HG03280 (cell line): ENCODE results near the gene KRT71.

ENCODE experiments used
- ATAC-seq: cut with Tn5 transposase; IDR thresholded peaks from one replicate; pipeline ENCODE4 v1.9.1; 2021; ENCODE audit warnings: mild to moderate bottlenecking, moderate library complexity; ENCODE audit not compliant: unreplicated experiment

Gene KRT71

GRCh38 chr12:52539821-52540173 lies 13.1 kb downstream of the KRT71 start:
- ATAC-seq = no peak

DNA sequence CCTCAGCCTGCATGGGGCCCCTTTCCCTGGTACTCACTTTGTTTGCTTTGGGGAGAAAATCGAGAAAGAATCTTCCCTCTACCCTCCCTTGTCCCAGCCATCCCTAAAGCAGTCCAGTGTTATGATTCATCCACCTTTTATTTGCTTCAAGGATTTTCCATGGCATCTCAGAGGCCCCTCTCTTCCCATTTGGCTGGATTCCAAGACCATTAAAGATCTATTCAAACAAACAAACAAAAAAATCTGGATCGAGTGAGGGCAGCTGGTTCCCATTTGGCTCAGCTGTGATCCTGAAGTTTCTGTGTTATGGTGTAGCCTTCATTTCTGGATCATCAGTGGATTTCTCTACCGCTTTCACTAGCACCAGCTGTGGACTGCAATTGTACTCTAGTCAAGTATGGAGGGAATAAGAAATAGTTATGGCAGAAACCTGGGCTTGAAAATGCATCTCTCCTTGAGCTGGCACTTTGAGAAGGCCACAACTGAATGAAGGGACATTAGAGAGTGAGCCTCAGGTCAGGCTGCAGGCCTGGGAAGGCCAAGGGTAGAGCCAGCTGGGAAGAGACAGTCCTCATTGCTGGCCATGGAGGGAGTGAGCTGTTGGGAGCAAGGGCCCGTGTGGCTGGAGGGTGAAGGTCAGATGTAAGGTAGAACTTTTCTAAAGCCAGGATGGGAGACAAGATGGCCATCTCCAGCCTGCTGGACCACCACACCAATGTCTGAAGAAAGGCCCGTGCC lies 13.7 kb downstream of the KRT71 start:
- ATAC-seq = no peak

GRCh38 chr12:52537101-52537500 lies 15.8 kb downstream of the KRT71 start:
- ATAC-seq = no peak

DNA sequence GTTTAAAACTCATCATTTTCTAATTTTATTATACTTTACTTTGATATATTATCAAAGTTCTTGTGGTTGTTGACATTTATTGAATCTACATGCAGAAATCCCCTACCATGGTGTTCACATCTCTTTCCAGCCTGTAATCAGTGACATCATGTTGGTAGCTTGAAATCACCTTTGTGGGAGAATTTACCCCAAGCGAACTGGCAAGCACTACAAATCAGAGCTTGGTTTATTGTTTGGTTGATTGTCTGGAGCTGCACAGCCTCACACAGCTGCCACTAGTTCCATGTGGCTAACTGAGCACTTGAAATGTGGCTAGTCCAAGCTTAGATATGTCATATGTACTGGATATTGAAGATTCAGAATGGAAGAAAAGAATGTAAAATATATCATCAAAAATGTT lies 17.4 kb downstream of the KRT71 start:
- no peak for ATAC-seq

GRCh38 chr12:52534482-52534881 lies 18.5 kb downstream of the KRT71 start:
- no peak for ATAC-seq

DNA sequence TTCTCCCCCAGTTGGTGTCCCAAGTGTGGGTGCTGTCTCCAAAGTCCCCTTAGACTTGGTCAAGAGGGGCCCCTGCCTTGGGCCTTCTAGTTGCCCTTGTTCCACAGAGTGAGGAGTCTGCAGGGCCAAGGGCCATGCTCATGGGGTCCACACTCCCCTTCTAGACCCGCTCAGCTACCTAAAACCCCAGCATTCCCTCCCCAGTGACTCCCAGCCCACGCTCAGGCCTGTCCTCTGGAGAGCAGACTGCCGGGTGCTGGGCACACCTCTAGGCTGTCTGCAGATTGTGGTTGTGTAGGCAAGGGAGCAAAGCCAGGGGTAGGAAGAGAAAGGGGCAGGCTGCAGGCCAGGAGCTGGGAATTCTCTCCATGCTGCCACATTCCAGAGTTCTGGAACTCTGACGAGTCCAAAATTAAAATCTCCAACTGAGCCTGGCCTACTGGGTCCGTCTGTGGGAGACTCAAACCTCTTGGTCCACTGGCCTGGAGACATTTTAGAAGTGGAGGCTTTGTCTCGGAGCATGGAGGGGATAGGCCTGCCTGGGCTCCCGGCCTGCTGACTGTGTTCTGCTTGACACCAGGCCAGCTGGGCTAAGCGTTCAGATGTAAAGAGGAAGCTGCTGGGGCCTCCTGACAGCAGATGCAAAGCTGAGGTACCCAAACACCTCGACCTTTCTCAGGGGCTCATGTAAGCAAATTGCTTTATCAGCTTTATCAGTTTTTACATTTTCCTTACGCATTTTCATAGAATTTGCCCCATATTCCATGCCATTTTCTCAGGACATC lies 19.1 kb downstream of the KRT71 start:
- ATAC-seq = no peak

GRCh38 chr12:52532636-52533035 lies 20.3 kb downstream of the KRT71 start:
- no peak for ATAC-seq

GRCh38 chr12:52531566-52532300 lies 21.2 kb downstream of the KRT71 start:
- no peak for ATAC-seq

DNA sequence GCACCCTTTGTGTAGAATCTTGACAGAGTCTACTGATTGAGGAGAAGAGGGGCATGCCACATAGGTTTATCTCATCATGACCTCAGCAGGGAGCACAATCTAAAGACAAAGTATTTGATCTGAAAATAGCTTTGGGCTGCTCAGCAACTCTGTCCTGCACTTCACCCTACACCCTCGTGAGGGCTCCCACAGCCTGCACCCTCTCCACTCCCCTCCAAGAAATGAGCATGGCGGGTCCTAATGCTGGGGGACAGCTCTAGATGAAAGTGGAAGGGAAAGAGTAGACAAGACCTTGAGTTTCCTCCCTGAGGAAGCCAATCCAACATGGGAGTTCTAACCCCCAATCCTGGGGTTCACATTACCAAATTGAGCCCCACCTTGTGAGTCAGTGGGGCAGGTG lies 22.0 kb downstream of the KRT71 start:
- no peak for ATAC-seq

- ATAC-seq = no peak
These were observed 22.6 kb downstream of the KRT71 start for GRCh38 chr12:52530366-52530765.

DNA sequence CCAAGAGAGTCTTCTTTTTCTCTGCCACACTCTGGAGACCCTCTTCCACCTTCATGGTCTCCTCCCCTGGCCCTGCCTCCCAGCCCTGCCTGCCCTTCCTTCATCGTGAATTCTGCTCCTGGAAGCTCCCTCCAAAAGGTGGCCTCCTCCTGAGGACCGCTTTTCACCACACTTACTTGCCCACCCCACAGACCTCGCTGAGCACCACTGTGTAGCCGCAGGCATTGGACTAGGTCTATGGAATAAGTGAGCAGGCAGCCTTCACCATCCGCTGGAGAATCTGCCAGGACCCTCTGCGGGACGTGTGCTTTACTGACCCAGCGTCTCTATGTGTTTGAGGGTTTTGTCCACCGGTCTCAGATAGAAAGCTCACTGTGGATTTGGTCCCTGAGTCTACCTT lies 23.1 kb downstream of the KRT71 start:
- no peak for ATAC-seq

DNA sequence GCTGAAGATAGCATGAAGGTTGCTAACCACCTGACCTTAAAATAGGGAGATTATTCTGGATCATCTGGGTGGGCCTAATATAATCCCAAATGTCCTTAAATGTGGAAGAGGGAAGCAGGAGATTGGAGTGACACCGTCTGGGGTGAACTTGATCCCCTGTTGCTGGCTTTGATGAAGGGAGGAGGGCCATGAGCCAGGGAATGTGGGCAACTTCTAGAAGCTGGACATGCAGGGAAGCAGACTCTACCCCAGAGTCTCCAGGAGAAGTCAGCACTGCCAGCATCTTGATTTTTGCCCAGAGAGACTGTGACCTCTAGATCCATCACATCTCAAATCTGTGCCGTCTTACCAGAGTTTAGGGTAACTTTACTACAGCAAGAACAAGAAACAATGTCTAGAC lies 23.5 kb downstream of the KRT71 start:
- ATAC-seq = no peak

GRCh38 chr12:52528641-52529143 lies 24.3 kb downstream of the KRT71 start:
- no peak for ATAC-seq

DNA sequence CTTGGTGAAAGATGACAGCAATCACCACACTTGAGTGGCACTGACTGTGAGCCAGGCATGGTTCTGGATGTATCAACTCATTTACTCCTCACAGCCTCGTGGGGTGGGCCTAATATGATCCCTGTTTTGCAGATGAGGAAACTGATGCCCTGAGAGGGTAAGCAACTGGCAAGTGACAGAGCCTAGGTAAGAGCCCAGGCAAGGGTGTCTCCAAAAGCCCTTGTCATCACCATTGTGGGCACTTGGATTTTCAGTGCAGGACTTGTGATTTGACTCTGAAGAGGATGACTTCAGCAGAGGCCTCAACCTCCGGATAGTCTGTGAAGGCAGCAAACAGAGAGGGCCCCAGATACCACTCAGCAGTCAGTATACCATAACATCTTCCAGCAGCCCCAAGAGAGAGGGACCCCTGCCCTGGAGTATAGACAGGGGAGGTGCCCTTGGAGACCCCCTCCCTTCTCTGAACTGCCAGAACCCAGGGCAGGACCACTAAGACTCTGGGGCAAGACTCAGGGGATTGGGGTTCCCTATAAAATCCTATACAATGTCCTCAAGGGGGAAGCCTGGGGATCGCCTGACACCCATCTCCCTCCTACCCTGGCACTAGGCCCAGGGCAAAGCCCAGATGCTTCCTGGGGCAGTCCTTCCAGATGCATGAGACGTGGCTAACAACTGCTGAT lies 25.7 kb downstream of the KRT71 start:
- ATAC-seq = no peak

- ATAC-seq = no peak
These were observed 26.4 kb downstream of the KRT71 start for GRCh38 chr12:52526511-52526951.

- ATAC-seq = no peak
These were observed 27.1 kb downstream of the KRT71 start for GRCh38 chr12:52525661-52526499.

- no peak for ATAC-seq
These were observed 27.9 kb downstream of the KRT71 start for GRCh38 chr12:52524898-52525591.

GRCh38 chr12:52524241-52524897 lies 28.6 kb downstream of the KRT71 start:
- ATAC-seq = no peak

DNA sequence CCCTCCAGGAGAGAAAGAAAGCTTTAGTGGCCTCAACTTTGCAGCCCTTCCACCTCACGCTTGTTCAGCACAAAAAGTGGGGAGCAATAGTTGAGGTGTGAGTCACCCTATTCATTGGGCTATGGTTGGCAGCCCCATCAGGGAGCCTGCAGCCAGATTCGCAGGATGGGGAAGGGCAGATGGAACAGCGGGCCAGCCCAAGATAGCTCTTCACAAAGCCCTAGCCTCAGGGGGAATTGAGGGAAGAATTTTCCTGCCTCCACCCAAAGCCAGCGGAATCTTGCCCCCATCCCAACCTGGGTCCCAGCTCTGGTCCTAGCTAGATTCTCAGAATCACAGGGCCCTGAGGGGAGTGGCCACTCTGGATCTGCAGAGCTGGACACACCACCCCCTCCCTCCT lies 29.1 kb downstream of the KRT71 start:
- no peak for ATAC-seq
